DND-41 (cell line): ENCODE measurements around the gene MYO16.

ENCODE experiments used
- ATAC-seq: fragments of 200-7000 bp; cut with Tn5 transposase; 3 replicates; pipeline ENCODE4 v1.9.1; 2021; ENCODE audit warnings: low read depth; ENCODE audit not compliant: insufficient read depth
- DNase-seq: peaks from one replicate; pipeline ENCODE4 v3.0.0-alpha.2; 2020
- H2AFZ ChIP-seq: 2 replicates; pipeline ENCODE4 v1.6.0; 2012; ENCODE audit warnings: low read depth, low read length
- H3K27ac ChIP-seq: 2 replicates; pipeline ENCODE4 v1.5.1; 2012; ENCODE audit warnings: low read length, inconsistent platforms
- H3K27me3 ChIP-seq: fragments of 200-600 bp; sonication (generic); 2 replicates; pipeline ENCODE4 v1.6.0; 2012; ENCODE audit warnings: low read length, mild to moderate bottlenecking, inconsistent platforms; ENCODE audit not compliant: insufficient read depth, poor library complexity
- H3K36me3 ChIP-seq: 2 replicates; pipeline ENCODE4 v1.5.1; 2012; ENCODE audit warnings: low read length, inconsistent platforms; ENCODE audit not compliant: insufficient read depth
- H3K4me1 ChIP-seq: 2 replicates; pipeline ENCODE4 v1.5.1; 2012; ENCODE audit warnings: mild to moderate bottlenecking, low read length; ENCODE audit not compliant: insufficient read depth
- H3K4me2 ChIP-seq: 2 replicates; pipeline ENCODE4 v1.6.0; 2012; ENCODE audit warnings: mild to moderate bottlenecking, moderate library complexity, low read length, inconsistent platforms; ENCODE audit not compliant: insufficient read depth
- H3K4me3 ChIP-seq, 2 experiments: fragments of 200-600 bp in 1 of 2; shearing (Covaris generic) in 1 of 2; 2 replicates each; pipeline ENCODE4 v1.5.1; 2012 to 2016; ENCODE audit warnings: inconsistent platforms in 2 of 2, low read length in 2 of 2, mild to moderate bottlenecking in 2 of 2, low read depth in 1 of 2, moderate library complexity in 1 of 2
- H3K79me2 ChIP-seq: 2 replicates; pipeline ENCODE4 v1.6.0; 2012; ENCODE audit warnings: low read length, inconsistent platforms; ENCODE audit not compliant: insufficient read depth
- H3K9ac ChIP-seq: 2 replicates; pipeline ENCODE4 v1.6.0; 2012; ENCODE audit warnings: low read depth, mild to moderate bottlenecking, inconsistent platforms, low read length, moderate library complexity
- H3K9me3 ChIP-seq: 2 replicates; pipeline ENCODE4 v1.5.1; 2012; ENCODE audit warnings: low read length, moderate library complexity, mild to moderate bottlenecking, inconsistent platforms; ENCODE audit not compliant: insufficient read depth, severe bottlenecking
- H4K20me1 ChIP-seq: 2 replicates; pipeline ENCODE4 v1.6.0; 2012; ENCODE audit warnings: low read length; ENCODE audit not compliant: insufficient read depth
- CTCF ChIP-seq: IDR thresholded peaks from 2 replicates; pipeline ENCODE4 v1.5.1; 2012; ENCODE audit warnings: borderline replicate concordance, low read length, moderate library complexity, mild to moderate bottlenecking; ENCODE audit not compliant: poor library complexity, severe bottlenecking; ENCODE audit errors: extremely low read depth
- EZH2 ChIP-seq: IDR thresholded peaks from 3 replicates; pipeline ENCODE4 v1.6.1; 2012; ENCODE audit warnings: borderline replicate concordance, low read depth, mild to moderate bottlenecking, moderate library complexity, low read length, inconsistent platforms; ENCODE audit not compliant: severe bottlenecking

MYO16 gene

GRCh38 chr13:109096101-109096500, 466.7 kb downstream of the MYO16 start:
- Histone ChIP-seq H3K27me3 (peaks cover 3% of the 10 kb centered on the region), H3K9ac (no peak overlapping the region), H3K9me3 (no peaks in the 10 kb centered on the region), H3K4me2 (no peak overlapping the region), H3K4me1 (no peaks in the 10 kb centered on the region), H3K79me2 (no peaks in the 10 kb centered on the region), H3K27ac (no peak overlapping the region), H3K36me3 (no peaks in the 10 kb centered on the region), H3K4me3 (no peak overlapping the region), H4K20me1 (no peaks in the 10 kb centered on the region), H2AFZ (no peak overlapping the region)
- DNase-seq (no peak), ATAC-seq (no peak)
- no peak for TF ChIP-seq EZH2
- no peak for TF ChIP-seq CTCF

- Histone ChIP-seq H3K79me2 (no peaks in the 10 kb centered on the region), H3K4me1 (no peaks in the 10 kb centered on the region), H3K36me3 (no peaks in the 10 kb centered on the region), H4K20me1 (no peaks in the 10 kb centered on the region), H3K27me3 (no peaks in the 10 kb centered on the region), H3K9ac (no peak overlapping the region), H3K4me2 (no peak overlapping the region), H3K9me3 (no peaks in the 10 kb centered on the region), H2AFZ (no peak overlapping the region), H3K4me3 (no peak overlapping the region), H3K27ac (no peak overlapping the region)
- TF ChIP-seq EZH2 (no peak), CTCF (no peak)
- ATAC-seq (no peak), DNase-seq (no peak)
Observed at GRCh38 chr13:109100705-109101304, 471.4 kb downstream of the MYO16 start.

GRCh38 chr13:109101550-109102144, 472.2 kb downstream of the MYO16 start:
- TF ChIP-seq CTCF, result no peak
- no peak for TF ChIP-seq EZH2
- no peak overlapping the region for H3K4me2 ChIP-seq
- no peaks in the 10 kb centered on the region for H3K79me2 ChIP-seq
- ATAC-seq (no peak), DNase-seq (no peak)
- no peak overlapping the region for H3K4me3 ChIP-seq
- H4K20me1 ChIP-seq, result no peaks in the 10 kb centered on the region
- no peaks in the 10 kb centered on the region for H3K36me3 ChIP-seq
- H3K27ac ChIP-seq, result no peak overlapping the region
- no peaks in the 10 kb centered on the region for H3K9me3 ChIP-seq
- H3K4me1 ChIP-seq, result no peaks in the 10 kb centered on the region
- no peaks in the 10 kb centered on the region for H3K27me3 ChIP-seq
- no peak overlapping the region for H2AFZ ChIP-seq
- H3K9ac ChIP-seq, result no peak overlapping the region
